ENCODE results near the gene OTOA. TPM values are rescaled to one million over a fixed set of nuclear protein-coding genes. Genes with fewer than 3 reads are reported as not detected.
A peak's percentile ranks its signal among the peaks of the same experiment; 100 is the strongest.

Gene OTOA
- total RNA-seq, 4 donors from 2014 or later = not detected

GRCh38 chr16:21656795-21657768 lies 6.7 kb upstream of the OTOA start:
- Histone ChIP-seq H3K27me3 (no peaks in the 10 kb centered on the region), H3K9me3 (no peaks in the 10 kb centered on the region), H3K36me3 (peaks cover 0 to 14% (median 0%) of the 10 kb centered on the region in 3 donors), H3K4me3 (no peak overlapping the region), H3K4me1 (peaks cover 0 to 12% (median 0%) of the 10 kb centered on the region in 4 donors), H3K27ac (peak overlapping the region in 2 of 4 donors; percentile 0 to 27)
- DNase-seq = peak in 2 of 3 donors; percentile 43 to 78
- TF ChIP-seq, protein P1, sequence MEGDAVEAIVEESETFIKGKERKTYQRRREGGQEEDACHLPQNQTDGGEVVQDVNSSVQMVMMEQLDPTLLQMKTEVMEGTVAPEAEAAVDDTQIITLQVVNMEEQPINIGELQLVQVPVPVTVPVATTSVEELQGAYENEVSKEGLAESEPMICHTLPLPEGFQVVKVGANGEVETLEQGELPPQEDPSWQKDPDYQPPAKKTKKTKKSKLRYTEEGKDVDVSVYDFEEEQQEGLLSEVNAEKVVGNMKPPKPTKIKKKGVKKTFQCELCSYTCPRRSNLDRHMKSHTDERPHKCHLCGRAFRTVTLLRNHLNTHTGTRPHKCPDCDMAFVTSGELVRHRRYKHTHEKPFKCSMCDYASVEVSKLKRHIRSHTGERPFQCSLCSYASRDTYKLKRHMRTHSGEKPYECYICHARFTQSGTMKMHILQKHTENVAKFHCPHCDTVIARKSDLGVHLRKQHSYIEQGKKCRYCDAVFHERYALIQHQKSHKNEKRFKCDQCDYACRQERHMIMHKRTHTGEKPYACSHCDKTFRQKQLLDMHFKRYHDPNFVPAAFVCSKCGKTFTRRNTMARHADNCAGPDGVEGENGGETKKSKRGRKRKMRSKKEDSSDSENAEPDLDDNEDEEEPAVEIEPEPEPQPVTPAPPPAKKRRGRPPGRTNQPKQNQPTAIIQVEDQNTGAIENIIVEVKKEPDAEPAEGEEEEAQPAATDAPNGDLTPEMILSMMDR (IDR thresholded peaks at IDR 0.05) = peak; percentile 70 to 88 (median 78)
- TF ChIP-seq POLR2A (IDR thresholded peaks at IDR 0.05) = no peak

GRCh38 chr16:21659124-21659523 lies 4.6 kb upstream of the OTOA start:
- no peak overlapping the region for H3K4me3 ChIP-seq
- TF ChIP-seq, protein P1 (IDR thresholded peaks at IDR 0.05) = no peak
- no peak for TF ChIP-seq POLR2A (IDR thresholded peaks at IDR 0.05)
- H3K27ac ChIP-seq = no peak overlapping the region
- H3K4me1 ChIP-seq = peaks cover 0 to 12% (median 5%) of the 10 kb centered on the region in 4 donors
- H3K27me3 ChIP-seq = no peaks in the 10 kb centered on the region
- H3K9me3 ChIP-seq = no peaks in the 10 kb centered on the region
- H3K36me3 ChIP-seq = peaks cover 0 to 14% (median 0%) of the 10 kb centered on the region in 3 donors
- DNase-seq = no peak

- TF ChIP-seq, protein P1 (IDR thresholded peaks at IDR 0.05) = no peak
- TF ChIP-seq POLR2A (IDR thresholded peaks at IDR 0.05) = no peak
- DNase-seq = no peak
- no peaks in the 10 kb centered on the region for H3K36me3 ChIP-seq
Measured at GRCh38 chr16:21664801-21665492, 1.2 kb downstream of the OTOA start.

DNA sequence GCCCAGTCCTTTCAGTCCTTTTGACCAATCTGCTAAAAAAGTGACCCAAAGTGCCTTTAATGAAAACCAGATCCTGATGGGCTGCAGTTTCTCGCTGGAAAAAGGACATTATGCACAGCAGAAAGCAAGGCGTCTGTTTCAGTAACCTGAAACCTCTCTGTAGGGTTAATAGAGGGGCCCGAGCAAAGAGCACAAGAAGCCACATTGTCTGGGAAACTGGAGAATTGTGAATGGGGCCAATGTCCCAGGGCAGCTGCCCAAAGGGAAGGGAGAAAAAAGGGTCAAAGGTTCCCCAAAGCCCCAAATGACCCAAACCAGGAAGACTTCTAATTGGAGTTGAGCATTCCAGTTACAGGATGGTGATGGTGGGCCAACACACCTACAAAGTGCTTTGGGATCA lies 3.0 kb downstream of the OTOA start:
- Histone ChIP-seq H3K27me3 (no peaks in the 10 kb centered on the region), H3K36me3 (no peaks in the 10 kb centered on the region), H3K4me1 (peaks cover 0 to 7% (median 4%) of the 10 kb centered on the region in 4 donors), H3K27ac (no peak overlapping the region), H3K9me3 (no peaks in the 10 kb centered on the region), H3K4me3 (no peak overlapping the region)
- no peak for DNase-seq
- TF ChIP-seq, protein P1 (IDR thresholded peaks at IDR 0.05) = no peak
- TF ChIP-seq POLR2A (IDR thresholded peaks at IDR 0.05) = no peak

More at GRCh38 chr16:21664801-21665492, 1.2 kb downstream of the OTOA start:
- Histone ChIP-seq H3K4me3 (no peak overlapping the region), H3K4me1 (peaks cover 0 to 8% (median 6%) of the 10 kb centered on the region in 4 donors), H3K9me3 (no peaks in the 10 kb centered on the region), H3K27ac (no peak overlapping the region), H3K27me3 (no peaks in the 10 kb centered on the region)

GRCh38 chr16:21667575-21667974 lies 3.8 kb downstream of the OTOA start:
- Histone ChIP-seq H3K27ac (no peak overlapping the region), H3K4me3 (no peak overlapping the region), H3K27me3 (no peaks in the 10 kb centered on the region), H3K4me1 (peaks cover 0 to 7% (median 3%) of the 10 kb centered on the region in 4 donors), H3K9me3 (no peaks in the 10 kb centered on the region), H3K36me3 (no peaks in the 10 kb centered on the region)
- no peak for DNase-seq
- no peak for TF ChIP-seq POLR2A (IDR thresholded peaks at IDR 0.05)
- TF ChIP-seq, protein P1 (IDR thresholded peaks at IDR 0.05) = no peak
